T47D (cell line): Measurements from ENCODE around the gene CCSER2.
"Not testable (repeated sequence)": the region's sequence is repeated elsewhere in the genome, so short reads cannot be mapped to it uniquely, and the experiment has no call there.

ENCODE experiments used
- DNase-seq, 2 experiments: peaks; one replicate each; pipeline versions ENCODE4 v3.0.0 to v3.0.0-alpha.2; 2011 to 2012; ENCODE audit warnings: low read depth in 1 of 2, low spot score in 1 of 2
- JUND ChIP-seq: IDR thresholded peaks from 2 replicates; pipeline ENCODE4 v1.6.1; 2012; ENCODE audit warnings: low read depth
- in situ Hi-C: cut with HindIII; loops from 2 replicates; pipeline ENCODE4 v1.10.0; 2016; ENCODE audit warnings: low sequenced_read_pairs, low pct_unique_long_range_greater_than_20kb

Gene CCSER2

DNA sequence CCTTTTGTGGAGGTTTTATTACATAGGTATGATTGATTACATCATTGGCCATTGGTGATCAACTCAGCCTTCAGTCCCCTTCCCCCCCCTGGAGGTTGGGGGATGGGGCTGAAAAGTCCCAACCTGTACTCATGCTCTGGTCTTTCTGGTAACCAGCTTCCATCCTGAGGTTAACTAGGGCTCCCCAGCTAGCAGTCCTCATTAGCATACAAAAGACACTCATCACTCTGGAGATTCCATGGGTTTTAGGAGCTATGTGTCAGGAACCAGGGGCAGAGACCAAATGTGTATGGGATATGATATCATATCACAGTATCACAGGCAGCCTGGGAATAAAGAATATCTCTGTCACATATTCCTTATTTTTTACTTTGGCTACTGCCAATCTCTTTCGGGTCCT lies 13.6 kb downstream of the CCSER2 start:
- DNase-seq = no peak
- in situ Hi-C loops = no loop called here
- TF ChIP-seq JUND = no peak

DNA sequence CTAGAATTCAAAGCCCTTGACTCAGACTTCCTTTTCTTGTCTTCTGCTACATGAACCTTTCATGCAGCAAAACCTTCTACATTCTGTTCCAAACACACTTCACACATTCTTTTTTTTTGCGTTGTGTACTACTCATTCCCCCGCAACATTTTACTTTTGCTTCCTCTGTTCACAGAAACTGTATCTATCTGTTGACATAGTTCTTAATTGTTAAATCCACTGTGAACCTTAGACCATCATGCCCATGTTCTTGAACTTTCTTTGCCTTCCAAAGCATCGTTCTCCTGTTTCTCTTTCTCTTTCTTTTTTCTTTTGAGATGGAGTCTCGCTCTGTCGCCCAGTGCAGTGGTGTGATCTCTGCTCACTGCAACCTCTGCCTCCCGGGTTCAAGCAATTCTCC lies 14.2 kb downstream of the CCSER2 start:
- no peak for TF ChIP-seq JUND
- DNase-seq = no peak
- in situ Hi-C loops = no loop called here

DNA sequence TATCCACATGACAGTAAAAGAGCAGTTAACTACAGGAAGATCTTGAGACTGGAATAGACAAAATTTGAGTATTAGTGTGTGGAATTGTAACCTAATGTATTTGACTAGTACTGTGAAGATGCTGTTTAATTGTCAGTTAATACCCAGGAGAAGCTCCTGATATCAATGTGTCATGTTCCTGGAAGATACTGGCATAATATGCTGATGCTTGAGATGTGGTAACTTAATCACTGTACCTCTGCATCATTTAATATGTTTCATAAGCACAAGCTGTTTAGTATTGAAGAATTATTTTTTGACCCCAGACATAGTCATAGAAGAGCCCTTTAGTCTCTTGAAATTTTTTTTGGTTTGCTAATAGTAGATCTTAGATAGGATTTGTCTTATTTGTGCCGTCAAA lies 15.4 kb downstream of the CCSER2 start:
- in situ Hi-C loops = no loop called here
- TF ChIP-seq JUND = no peak
- DNase-seq = no peak

DNA sequence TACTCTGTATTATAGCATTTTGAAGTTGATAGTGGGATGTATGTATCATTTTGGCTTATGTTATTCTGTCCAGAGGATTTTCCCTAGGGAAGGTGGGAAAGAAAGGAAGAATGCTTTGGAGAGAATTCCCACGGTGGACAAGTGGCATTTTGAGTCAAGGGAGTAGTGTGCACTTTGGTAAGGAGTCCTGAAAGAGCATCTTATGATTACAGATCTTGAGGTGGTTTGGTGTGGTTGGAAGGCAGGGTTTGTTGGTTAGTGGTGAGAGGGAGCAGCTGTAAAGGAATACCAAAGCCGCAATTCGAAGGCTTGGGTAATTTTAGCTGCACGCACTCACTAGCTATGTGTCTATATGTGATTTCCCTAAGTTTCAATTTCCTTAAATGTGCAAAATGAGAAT lies 16.1 kb downstream of the CCSER2 start:
- DNase-seq = no peak
- TF ChIP-seq JUND = no peak
- in situ Hi-C loops = no loop called here

DNA sequence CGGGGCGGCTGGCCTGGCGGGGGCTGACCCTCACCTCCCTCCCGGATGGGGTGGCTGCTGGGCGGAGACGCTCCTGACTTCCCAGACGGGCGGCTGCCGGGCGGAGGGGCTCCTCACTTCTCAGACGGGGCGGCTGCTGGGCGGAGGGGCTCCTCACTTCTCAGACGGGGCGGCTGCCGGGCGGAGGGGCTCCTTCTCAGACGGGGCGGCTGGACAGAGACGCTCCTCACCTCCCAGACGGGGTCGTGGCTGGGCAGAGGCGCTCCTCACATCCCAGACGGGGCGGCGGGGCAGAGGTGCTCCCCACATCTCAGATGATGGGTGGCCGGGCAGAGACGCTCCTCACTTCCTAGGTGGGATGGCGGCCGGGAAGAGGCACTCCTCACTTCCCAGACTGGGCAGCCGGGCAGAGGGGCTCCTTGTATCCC lies 19.2 kb downstream of the CCSER2 start:
- in situ Hi-C loops, DNase-seq: not testable (repeated sequence)

DNA sequence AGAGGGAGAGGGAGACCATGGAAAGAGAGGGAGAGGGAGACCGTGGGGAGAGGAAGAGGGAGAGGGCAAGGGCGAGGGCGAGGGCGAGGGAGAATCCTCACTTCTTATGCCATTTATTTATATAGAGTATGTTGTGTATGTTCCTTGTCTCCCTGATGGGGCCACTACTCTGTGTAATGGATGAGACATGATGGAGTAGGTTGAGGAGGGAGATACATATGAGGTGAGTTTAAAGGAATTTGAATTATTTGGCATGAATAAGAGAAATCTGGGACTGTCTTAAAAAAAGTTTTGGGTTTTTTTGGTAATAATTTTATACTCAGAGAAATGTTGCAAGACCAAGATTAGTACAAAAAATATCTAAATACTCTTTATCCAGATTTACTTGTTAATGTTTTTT lies 20.1 kb downstream of the CCSER2 start:
- no peak for DNase-seq
- no peak for TF ChIP-seq JUND
- in situ Hi-C loops = no loop called here

DNA sequence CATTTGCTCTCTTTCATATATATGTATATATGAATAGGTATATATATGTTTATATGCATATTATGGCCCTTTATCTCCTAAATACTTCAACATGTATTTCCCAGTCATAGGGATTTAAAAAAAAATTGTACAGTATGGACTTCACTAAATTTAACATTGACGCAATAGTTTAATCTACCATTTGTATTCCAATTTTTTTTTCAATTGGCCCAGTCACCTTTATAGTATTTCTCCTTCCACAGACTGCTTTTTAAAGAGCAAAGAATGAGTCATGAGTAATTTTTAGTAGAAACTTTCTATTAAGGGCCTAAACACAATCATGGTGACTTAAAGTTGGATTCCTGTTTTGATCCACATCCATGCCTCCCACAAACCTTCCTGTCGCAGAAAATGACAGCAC lies 20.5 kb downstream of the CCSER2 start:
- in situ Hi-C loops = no loop called here
- DNase-seq = no peak
- TF ChIP-seq JUND = no peak

DNA sequence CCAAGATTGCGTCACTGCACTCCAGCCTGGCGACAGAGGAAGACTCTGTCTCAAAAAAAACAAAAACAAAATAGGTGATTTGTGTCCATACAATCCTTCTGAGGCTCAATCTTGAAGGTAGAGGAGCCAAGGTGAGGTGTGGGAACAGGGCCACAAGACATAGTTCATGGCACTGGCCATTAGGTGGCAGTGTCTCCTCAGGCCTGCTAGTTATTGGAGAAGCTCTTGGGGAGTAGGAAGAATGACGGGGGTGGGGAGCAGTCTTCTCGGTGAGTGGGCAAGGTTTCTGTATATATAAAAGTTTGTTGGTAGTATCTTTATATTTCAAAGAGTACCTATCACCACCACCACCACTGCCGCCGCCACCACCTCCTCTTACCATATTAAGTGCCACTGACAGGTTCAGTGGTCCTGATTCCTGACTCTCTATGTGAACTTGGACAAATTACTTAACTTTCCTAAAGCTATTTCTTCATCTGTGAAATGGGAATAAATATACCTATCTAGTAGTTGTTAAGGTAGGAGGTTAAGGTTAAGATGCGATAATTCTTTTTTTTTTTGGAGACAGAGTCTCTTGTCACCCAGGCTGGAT lies 24.0 kb downstream of the CCSER2 start:
- DNase-seq = peak; percentile 82 to 86
- no peak for TF ChIP-seq JUND
- in situ Hi-C loops = no loop called here

DNA sequence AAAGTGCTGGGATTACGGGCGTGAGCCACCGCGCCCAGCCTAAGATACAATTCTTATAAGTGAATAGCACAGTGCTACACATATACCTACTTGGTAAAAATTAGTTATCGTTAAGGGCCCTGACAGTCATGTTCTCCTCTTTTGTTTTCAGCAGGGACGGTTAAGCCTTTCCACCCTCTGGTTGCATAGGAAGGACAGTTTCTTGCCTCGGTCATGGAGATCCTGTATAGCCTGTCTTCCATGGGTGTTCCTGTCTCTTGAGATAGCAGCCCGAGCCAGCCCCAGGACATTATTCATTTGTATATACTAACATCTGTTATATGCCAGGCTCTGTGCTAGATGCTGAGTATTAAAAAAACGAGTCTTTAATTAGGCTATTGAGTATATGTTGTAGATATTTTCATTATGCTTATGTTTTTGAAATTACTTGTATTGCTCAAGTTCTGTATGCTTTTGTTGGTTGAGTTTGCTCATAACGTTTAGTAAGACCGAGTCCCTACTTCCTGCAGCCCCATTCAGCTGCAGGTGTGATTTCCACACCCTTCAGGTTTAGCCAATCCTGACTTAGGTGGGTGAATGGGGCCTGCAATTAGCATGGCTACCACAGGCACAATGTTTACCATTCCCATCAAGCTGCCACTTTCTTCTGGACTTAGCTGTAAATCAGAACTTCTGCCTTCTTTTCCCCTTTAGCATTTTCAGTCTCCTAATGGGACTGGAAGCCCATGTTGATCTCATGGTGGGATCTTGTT lies 24.8 kb downstream of the CCSER2 start:
- in situ Hi-C loops = no loop called here
- DNase-seq = no peak
- TF ChIP-seq JUND = no peak

DNA sequence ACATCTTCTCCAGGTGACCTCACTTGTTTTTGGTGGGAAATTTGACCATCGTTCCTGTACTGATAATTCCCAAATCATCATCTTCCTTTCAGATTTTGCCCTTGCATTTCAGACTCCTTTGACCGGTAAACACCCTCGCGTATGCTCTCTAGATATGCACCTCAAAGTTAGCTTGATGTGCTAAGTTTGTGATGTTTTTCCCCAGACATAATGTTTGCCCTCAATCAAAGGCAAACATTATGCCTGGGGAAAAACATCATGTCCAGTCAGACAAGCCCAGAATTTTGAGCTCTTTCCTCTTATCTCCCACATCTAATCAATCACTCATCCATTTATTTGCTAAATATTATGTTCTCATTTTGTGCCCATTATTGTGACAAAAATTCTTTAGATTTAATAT lies 26.2 kb downstream of the CCSER2 start:
- no peak for TF ChIP-seq JUND
- no peak for DNase-seq
- in situ Hi-C loops = no loop called here

DNA sequence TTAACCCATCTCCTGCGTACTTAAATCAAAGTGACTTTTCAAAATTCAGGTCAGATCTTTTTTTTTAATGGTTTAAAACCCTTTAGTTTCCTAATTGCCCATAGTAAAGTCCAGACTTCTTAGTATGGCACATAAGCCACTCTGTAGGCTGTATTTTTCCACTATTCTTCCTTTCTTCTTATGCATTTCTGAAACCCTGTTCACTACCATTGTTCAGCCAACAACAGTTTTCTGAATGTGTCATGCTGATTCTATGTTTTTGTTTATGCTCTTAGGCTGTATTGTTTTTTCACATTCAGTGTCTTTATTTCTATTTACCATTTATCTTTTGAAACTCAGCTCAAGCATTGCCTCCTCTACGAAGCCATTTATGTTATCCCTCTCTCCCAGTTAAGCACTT lies 26.7 kb downstream of the CCSER2 start:
- DNase-seq = no peak
- TF ChIP-seq JUND = no peak
- in situ Hi-C loops = no loop called here

DNA sequence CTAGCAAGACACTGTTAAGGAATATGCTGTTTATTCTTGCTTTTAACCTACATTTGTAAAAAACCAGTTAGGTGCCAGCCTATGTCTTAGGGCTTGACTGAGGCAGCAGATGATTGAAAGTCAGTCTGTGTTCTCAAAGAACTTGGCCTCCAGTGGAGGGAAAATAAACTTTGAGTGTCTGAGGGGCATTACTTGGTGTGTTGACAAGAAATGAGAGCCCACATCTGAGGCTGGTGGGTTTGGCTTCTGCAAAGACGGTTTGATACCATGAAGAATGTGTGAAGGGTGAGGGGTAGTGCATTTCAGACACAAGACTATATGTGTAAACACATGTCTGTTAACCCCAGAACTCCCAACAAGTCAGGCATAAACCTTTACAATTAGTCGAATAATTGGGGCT lies 28.5 kb downstream of the CCSER2 start:
- DNase-seq = no peak
- no peak for TF ChIP-seq JUND
- in situ Hi-C loops = no loop called here

DNA sequence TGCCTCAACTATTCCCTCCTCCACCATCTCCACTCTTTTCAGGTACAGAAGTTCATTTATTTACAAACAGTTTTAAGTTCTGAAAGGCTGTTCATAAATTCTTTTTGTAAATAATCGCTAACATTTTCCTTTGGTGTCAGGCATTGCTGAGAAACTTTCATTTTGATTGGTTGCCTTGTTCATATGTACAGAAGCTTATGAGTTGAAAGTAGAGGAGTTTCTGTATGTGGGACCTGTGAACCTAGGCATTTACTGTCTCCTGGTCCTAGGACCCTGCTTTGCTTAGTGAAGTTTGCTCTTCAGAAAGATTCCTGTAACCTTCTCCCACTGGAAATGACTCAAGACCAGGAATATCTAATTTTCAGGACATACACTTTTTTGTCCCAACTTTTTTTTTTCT lies 30.4 kb downstream of the CCSER2 start:
- DNase-seq = no peak
- in situ Hi-C loops = no loop called here
- no peak for TF ChIP-seq JUND
